ENCODE data around the gene TTPAL. TPM values are rescaled to one million over a fixed set of nuclear protein-coding genes. Genes with fewer than 3 reads are reported as not detected.
A peak's percentile ranks its signal among the peaks of the same experiment; 100 is the strongest.

Gene TTPAL
- total RNA-seq, 1 donor, result 18.0 TPM

- H3K4me3 ChIP-seq (ENCODE audit: low read depth, low read length), result peak overlapping the region; percentile 99
- DNase-seq (ENCODE audit: low read depth), result no peak
- no peak for TF ChIP-seq CTCF (IDR thresholded peaks at IDR 0.05; ENCODE audit: insufficient read depth, low read length)
These were observed 45.2 kb downstream of the TTPAL start for GRCh38 chr20:44520881-44521280.

- peak within 1 kb of the TSS; percentile 99 for H3K4me3 ChIP-seq (ENCODE audit: low read depth, low read length)
- peak; percentile 95 for DNase-seq (ENCODE audit: low read depth)
- TF ChIP-seq CTCF (IDR thresholded peaks at IDR 0.05; ENCODE audit: insufficient read depth, low read length), result peak; percentile 20
These were observed 46.1 kb downstream of the TTPAL start, which contains the start of gene SERINC3 for GRCh38 chr20:44521484-44522481. SERINC3 (minus strand) TSS chr20:44522070; CDS start chr20:44521951, 119 bp downstream.

DNA sequence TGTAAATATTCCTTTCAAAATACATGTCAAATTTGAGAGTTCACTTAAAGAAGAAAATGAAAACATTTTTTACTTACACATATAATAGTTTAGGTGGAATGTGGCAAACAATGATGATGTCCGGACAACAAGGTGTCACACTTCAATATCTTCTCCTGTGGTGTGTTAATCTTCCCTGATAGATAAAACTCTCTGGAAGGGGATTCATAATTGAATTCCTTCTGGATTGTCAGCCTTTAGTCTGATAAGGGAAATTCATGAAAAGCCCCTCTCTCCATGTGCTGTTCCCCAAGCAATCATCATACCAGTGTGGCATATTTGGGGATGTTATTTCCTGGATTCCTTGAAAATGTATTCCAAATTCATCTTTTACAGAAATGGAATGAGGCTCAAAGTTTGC lies 47.2 kb downstream of the TTPAL start:
- no peak for TF ChIP-seq CTCF (IDR thresholded peaks at IDR 0.05; ENCODE audit: insufficient read depth, low read length)
- no peak overlapping the region for H3K4me3 ChIP-seq (ENCODE audit: low read depth, low read length)
- DNase-seq (ENCODE audit: low read depth), result no peak

DNA sequence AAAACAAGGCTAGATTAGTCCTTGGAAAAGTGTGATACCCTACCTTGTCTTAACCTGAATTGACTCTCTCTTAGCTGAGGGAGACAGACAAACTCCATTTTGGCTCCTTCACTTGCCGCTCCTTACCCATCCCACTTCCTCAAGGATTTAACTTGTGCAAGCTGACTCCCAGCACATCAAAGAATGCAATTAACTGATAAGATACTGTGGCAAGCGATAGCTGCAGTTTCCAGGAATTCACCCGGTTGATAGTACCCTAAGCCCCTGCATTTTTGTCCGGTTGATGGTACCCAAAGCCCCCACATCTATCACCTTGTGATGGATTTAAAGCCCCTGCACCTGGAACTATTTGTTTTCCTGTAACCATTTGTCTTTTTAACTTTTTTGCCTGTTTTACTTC lies 48.1 kb downstream of the TTPAL start:
- DNase-seq (ENCODE audit: low read depth), result no peak
- TF ChIP-seq CTCF (IDR thresholded peaks at IDR 0.05; ENCODE audit: insufficient read depth, low read length), result no peak

DNA sequence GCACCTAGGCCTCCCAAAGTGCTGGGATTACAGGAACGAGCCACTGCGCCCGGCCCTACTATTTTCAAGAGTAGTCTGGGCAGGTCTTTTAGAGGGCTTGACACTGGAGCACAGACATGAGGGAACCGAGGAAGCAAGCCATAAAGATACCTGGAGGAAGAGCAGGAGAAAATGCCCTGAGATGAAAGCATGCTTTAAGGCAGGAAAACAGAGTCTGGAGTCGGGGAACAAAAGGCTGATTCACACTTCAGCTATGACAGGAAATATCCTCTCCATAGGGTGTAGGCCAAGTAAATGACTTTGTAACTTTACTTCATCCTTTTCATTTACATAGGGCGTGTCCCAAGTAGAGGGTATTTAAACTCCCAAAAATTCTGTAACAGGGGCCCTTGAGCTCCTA lies 50.5 kb downstream of the TTPAL start:
- DNase-seq (ENCODE audit: low read depth), result peak; percentile 56
- no peak for TF ChIP-seq CTCF (IDR thresholded peaks at IDR 0.05; ENCODE audit: insufficient read depth, low read length)

More for the DNA sequence above, 48.1 kb downstream of the TTPAL start:
- no peak overlapping the region for H3K4me3 ChIP-seq (ENCODE audit: low read depth, low read length)

GRCh38 chr20:44527716-44528199 lies 52.1 kb downstream of the TTPAL start:
- DNase-seq (ENCODE audit: low read depth), result no peak
- no peak for TF ChIP-seq CTCF (IDR thresholded peaks at IDR 0.05; ENCODE audit: insufficient read depth, low read length)
- H3K4me3 ChIP-seq (ENCODE audit: low read depth, low read length), result no peak overlapping the region

More for the DNA sequence above, 50.5 kb downstream of the TTPAL start:
- no peak overlapping the region for H3K4me3 ChIP-seq (ENCODE audit: low read depth, low read length)

All from fibroblast of the aortic adventitia (primary cell).